MM.1S (cell line): ENCODE measurements around the gene DDI2.

ENCODE experiments used
- EZH2 ChIP-seq: fragments of 300-600 bp; sonication (generic); optimal IDR thresholded peaks from 2 replicates; pipeline ENCODE3; 2017; ENCODE audit warnings: low read depth, mild to moderate bottlenecking, antibody characterized with exemption, low read length, mixed read lengths
- TF ChIP-seq, protein P1 (sequence below): fragments of 300-600 bp; sonication (generic); IDR thresholded peaks from 2 replicates; pipeline ENCODE4 v1.5.1; 2016; ENCODE audit warnings: antibody characterized with exemption, low read length, mixed read lengths

- TF ChIP-seq, protein P1, sequence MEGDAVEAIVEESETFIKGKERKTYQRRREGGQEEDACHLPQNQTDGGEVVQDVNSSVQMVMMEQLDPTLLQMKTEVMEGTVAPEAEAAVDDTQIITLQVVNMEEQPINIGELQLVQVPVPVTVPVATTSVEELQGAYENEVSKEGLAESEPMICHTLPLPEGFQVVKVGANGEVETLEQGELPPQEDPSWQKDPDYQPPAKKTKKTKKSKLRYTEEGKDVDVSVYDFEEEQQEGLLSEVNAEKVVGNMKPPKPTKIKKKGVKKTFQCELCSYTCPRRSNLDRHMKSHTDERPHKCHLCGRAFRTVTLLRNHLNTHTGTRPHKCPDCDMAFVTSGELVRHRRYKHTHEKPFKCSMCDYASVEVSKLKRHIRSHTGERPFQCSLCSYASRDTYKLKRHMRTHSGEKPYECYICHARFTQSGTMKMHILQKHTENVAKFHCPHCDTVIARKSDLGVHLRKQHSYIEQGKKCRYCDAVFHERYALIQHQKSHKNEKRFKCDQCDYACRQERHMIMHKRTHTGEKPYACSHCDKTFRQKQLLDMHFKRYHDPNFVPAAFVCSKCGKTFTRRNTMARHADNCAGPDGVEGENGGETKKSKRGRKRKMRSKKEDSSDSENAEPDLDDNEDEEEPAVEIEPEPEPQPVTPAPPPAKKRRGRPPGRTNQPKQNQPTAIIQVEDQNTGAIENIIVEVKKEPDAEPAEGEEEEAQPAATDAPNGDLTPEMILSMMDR = no peak
- no peak for TF ChIP-seq EZH2
Observed at GRCh38 chr1:15691434-15692032, 74.3 kb downstream of the DDI2 start.
